Measurements from ENCODE around the gene STRC.

STRC gene

GRCh38 chr15:43550527-43551363 lies 67.9 kb downstream of the STRC start:
- no peak for TF ChIP-seq CTCF (IDR thresholded peaks at IDR 0.05)
